HG03025 (cell line): ENCODE data around the gene FDXR.

Experiments
- ATAC-seq: cut with Tn5 transposase; IDR thresholded peaks from one replicate; pipeline ENCODE4 v1.9.1; 2021; ENCODE audit warnings: mild to moderate bottlenecking, moderate library complexity; ENCODE audit not compliant: unreplicated experiment, low FRiP score

Gene FDXR

DNA sequence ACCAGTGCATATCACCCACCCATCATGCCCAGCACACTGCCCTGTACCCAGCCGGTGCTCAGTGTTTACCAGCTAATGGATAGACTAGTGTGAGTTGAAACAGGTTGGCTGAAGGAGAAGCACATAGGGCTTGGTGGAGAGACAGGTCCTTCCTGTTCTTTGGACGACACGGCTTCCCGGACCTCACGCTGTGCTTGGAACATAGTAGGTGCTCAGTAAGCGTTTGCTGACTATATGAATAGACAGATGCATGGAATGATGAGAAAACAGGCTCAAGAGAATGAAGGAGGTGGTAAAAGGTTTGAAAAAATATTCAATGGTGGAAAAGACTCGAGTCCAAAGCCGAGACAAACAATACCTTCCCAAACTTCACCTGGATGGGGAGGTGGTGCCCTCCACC, 27.4 kb upstream of the FDXR start:
- ATAC-seq = no peak

DNA sequence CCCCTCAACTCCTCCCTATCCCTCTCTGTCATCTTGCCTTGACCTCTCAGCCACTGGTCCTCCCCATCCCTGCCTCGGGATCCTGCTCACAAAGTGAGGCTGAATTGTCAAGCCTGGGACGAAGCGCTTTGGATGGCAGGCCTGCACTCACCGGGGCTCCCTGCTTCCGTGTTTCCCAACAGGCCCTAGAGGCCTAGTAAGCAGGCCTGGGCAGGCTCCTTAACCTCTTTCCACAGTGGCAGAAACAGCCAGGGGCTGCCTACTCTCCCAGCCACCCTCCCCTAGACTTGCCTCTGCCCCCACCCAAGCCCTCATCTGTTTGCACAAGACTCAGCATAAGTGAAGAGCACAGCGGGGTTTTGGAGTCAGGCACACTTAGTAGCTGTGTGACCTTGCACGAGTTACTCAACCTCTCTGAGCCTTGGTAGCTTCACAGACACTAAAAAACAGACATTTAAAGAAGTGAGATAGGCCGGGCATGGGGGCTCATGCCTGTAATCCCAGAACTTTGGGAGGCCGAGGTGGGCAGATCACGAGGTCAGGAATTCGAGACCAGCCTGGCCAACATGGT, 25.7 kb upstream of the FDXR start:
- no peak for ATAC-seq

DNA sequence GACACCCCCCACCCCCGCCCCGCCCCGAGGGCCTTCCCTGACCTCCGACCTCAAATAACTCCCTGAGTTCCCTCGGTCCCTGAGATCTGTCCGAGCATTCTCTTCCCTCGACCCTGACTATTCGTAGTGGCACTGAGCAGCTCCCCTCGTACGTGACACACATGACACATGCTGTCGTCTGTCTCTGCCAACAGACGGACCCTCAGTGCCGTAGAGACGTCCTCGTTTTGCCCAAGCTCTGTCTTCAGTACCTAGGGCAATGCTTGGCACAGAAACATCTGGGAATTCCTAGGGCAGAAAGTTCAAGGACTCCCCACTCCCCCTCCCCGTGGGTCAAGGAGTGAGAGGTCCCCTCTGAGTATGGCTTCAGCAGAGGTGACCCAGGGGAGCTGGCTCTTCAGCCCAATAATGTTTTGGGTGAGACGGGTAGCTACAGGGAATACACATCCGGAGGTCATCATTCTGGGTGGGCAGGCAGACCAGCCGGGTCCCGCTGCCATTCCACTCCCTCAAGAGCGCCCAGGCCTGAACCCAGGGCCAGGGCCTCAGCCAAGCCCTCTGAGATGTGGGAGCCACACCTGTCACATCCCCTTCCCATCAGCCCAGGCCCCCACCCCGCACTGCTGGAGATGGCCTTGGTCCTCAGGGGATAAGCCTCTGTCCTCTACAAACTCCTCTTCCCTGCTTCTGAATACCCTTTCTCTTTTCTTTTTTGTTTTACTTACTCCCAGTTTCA, 21.3 kb upstream of the FDXR start:
- no peak for ATAC-seq

DNA sequence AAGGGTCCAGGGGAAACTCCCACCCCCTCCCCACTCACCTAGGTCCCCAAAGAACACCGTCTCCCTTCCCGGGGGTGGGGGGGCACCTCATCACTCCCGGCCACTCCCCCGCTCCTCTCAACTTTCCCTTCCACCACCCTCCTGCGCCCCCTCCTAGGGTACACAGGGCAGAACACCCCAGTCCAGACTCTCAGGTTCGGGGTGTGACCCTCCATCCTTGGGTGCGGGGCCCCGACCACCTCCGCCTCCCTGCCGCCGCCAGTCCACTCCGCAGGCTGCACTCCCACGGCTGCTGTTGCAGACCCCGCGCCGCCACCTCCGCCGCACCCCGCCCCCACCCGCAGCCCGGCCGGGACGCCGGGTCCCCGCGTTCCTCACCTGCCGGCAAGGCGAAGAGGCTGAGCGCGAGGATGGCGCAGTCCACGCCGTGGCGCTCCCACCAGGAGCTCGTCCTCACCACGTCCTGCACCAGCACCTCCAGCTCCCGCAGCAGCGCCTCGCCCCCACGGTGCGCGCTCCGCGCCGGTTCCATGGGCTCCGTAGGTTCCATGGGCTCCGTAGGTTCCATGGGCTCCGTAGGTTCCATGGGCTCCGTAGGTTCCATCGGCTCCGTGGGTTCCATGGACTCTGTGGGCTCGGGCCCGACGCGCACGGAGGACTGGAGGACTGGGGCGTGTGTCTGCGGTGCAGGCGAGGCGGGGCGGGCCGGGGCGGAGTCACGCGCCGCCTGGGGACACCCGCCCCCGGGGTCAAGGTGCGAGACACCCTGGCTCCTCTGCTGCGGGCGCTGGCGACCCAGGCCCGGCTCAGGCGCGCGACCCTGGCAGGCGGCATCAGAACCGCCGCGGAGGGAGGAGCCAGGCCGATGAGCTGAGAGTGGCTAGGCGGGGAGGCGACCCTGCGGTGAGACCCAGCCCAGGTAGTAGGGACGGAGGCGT, 20.4 kb upstream of the FDXR start, which contains the start of gene FADS6:
FADS6 (minus strand) TSS at position 660 of the 938 bp plus-strand sequence; CDS start at position 622, 38 bp downstream.
- no peak for ATAC-seq

DNA sequence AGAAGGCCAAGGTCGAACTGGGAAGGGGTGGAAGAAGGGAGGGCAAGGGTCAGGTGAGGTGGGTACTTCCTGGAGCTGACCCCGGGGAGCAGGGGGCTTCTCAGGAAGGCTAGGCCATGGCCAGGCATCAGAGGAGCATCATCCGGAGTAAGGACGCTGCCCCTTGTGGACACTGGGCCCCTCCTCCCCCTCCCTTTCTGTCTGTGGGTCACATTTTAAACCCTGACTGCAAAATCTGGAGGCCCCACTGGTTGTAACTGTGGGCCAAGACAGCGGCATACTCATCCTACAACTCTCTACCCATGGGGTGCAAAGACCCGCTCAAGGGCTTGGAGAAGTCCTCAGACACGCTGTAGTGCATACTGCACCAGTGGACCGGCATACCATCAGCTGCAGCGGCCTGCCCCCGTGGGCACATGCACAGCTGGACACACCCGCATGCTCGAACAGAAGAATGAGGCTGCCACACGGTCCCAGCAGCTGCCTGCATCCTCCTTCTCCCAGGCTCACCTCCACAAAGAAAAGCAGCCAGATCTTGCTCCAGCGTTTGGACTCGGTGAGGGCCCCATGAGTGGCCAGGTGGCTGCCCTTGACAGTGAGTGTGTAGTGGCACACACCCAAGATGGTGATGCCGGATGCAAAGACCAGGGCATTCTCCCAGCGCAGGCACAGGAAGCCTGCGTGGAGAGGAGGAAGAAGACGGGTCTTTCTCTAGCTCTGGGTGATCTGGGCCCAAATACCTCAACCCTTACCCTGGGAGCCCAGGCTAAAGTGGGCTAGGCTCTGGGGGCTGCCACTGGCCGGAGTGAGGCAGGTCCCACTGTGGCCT, 19.4 kb upstream of the FDXR start:
- ATAC-seq = no peak

DNA sequence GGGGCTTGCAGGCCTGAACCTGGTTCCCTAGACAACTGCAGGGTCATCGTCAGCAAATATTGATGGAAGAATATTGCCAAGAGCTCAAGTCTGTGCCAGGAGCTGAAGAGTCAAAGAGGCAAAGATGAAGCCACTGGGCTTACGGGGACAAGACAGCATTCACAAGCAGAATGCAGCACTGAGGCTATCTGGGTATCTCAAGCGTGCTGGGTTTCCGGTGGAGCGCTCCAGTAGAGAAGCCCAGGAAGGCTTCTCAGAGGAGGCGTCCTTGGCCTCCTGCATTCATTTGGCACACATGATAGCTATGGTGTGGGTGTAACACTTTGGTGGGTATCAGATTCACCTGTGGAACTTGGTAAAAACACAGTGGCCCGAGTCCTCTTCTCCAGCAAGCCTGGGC, 17.8 kb upstream of the FDXR start:
- ATAC-seq = no peak

DNA sequence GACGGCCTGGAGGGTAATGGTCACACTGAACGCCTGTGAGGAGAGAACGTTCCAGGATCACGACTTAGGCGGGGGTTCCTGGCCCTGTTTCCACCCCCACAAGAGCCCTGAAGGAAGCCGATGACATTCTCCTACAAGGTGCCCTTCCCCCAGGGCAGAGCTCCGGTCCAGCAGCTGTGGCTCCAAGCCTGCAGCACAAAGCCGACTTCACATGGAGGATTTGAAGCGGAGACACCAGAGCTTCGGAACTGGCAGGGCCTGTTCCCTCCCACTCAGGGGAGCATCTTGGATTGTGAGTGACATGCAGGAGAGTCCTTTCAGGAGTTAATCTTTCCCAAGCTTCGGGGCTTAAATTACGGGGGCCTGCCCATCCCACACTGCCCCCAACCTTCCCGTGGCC, 15.7 kb upstream of the FDXR start:
- no peak for ATAC-seq

DNA sequence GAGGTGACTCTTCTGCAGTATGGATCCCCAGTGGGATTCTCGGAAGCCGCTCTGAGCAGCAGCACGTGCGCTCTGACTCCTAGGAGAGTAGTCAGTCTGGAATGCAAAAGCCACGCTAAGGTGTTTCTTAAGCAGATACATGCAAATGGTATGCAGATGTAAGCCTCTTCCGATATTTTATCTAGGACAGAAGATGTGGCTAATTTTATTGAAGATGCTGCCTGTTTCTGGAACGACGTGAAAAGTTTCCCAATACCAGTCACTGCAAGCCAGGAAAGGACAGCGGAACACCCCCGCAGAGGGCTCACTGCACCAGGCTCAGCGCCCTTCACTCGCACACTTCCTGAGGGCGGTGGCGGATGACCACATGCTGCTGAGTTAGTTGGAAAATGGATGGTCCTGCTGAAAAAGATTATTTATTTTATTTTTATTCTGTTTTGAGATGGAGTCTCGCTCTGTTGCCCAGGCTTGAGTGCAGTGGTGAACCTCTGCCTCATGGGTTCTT, 10.5 kb upstream of the FDXR start:
- ATAC-seq = no peak

DNA sequence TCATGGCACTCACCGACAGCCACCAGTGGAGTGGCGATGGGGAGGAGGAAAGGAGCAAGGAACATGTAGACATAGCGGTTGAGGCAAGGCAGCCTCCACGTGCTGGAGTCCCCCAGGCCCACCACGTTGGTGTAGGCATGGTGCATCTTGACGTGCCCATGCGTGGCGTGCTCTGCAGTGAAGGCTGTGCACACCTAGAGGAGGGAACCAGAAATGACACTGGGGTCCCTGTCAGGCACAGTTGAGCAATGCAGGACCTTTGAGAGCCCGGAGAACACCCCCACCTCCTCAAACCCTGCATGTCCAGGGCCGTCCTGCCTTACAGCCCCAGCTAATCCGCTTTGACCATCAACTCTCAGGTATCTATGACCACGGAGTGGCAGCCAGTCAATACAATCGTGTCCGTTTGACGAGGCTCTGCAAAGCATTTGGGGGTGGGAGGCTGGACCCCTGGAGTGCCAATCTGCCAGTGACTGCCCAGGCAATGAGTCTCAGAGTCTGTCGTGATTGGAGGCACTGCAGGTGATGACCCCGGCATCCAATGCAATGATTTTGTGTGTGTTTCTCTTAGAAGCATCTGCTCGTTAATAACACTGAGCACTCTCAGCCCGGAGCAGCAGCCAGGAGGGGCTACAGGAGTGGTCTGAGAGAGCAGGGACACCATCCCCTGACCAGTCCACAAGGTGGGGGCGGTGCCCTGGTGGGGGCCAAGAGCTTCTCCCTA, 9.9 kb upstream of the FDXR start:
- no peak for ATAC-seq

DNA sequence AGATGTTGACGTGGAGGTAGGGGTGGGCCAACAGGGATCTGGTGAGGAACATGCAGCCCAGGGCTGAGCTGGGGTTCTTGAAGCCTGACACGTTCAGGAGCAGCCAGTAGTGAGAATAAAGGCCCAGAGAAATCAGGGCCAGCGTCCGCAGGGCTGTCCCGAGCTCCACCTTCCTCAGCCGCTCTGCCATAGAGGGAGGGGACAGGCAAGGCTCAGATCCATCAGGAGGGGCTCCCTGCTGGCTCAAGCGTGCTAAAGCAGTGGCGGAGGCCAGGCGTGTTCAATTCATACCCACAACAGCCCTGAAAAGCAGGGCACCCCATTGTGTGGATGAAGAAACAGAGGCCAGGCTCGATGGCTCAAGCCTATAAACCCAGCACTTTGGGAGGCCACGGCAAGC, 8.3 kb upstream of the FDXR start:
- no peak for ATAC-seq

DNA sequence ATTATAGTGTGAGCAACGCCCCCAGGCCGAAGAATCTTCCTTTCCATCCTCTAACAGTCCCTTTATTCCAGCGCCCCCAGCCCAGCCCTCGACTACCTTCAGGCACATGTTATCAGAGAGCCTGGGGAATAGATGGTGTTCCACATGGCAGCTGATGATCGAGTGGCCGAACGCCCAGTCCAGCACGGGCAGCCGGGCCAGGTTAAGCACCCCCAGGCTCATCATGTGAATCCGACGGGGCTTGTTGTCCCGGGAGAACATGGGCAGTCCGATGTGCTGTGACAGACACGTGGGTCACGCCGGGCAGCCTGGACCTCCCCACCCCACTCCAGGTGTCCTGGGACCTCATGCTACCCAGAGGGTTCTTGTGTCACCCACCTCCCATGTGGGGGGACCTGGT, 6.5 kb upstream of the FDXR start:
- ATAC-seq = no peak

DNA sequence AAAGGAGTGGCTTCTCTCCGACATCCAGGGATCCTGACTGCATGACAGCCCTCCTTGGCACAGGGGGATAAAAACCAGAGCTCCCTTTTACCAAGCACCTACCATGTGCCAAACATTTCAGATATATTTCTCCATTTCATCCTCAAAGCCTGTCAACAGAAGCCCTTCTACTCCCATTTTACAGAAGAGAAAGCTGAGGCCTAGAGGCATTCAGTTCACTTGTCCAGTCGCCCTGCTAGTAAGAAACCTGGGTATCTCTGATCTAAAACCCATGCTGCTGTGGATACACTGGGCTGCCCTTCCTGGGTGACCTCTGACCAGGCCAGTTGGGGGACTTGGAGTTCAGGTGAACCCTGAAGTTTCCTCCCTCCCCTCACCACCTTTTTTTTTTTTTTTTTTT, 5.9 kb upstream of the FDXR start:
- no peak for ATAC-seq

DNA sequence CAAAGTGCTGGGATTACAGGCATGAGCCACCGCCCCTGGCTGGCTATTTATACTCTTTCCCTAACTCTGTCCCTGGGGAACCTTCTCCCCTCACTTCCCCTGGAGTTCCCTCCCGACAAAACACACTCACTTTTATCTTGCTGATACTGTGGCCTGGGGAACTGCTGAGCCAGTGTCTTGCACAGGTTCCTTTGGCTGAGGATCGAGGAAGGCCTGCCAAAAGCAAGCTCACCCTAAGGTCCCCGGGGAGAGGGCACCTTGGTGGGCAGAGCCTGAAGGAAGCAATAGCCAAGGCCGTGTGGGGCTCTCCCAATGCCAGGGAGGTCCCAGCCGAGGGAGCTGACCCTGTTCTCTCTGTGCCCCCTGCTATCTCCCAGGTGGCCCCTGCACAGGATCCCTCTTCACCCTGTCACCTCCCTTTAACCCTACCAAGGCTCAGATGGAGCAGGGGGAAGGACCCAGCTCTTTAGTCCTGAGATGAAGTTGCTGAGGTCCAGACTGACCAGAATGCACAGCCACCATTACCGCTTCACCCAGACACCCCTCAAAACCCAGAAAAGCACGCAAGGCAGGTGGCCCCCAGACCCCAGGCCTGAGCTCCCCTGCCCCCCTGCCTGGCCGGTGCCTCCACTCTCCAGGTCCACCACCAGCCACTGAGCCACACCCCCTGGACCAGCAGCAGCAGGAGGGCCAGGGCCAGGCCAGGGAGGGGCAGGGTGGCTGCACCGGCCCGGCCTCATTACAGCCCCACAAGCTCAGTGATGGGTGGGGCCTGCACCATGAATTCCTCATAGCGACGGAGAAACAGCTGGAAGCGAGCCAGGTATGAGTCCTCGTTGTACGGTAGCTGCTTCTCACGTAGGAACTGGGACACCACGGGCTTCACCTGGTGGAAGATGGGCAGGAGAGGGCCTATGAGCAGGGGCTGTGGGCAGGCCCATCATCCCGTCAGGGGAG, 5.1 kb upstream of the FDXR start:
- no peak for ATAC-seq

DNA sequence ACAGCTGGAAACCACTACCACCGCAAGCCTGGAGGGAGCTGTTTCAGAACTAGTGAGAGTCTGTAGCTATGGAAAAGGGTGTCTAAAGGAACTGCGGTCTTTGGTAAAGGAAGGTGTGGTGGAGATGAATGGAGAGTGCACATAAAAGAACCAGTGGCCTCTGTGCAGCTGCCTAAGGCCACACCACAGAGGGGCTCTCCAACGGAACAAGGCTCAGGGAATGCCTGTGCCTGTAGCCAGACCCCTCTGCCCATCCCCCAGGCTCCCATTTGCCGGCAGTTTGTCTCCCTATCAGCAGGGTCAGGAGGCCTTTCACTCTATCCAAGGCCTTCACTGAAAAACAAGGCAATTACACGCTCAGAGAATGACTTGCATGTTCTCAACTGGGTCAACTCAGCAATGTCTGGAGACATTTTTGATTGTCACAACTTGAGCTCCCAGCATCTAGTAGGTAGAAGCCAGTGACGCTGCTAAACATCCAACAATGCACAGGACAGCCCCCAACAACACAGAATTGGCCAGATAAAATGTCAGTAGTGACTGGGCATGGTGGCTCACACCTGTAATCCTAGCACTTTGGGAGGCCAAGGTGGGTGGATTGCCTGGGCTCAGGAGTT, 3.3 kb upstream of the FDXR start:
- no peak for ATAC-seq

DNA sequence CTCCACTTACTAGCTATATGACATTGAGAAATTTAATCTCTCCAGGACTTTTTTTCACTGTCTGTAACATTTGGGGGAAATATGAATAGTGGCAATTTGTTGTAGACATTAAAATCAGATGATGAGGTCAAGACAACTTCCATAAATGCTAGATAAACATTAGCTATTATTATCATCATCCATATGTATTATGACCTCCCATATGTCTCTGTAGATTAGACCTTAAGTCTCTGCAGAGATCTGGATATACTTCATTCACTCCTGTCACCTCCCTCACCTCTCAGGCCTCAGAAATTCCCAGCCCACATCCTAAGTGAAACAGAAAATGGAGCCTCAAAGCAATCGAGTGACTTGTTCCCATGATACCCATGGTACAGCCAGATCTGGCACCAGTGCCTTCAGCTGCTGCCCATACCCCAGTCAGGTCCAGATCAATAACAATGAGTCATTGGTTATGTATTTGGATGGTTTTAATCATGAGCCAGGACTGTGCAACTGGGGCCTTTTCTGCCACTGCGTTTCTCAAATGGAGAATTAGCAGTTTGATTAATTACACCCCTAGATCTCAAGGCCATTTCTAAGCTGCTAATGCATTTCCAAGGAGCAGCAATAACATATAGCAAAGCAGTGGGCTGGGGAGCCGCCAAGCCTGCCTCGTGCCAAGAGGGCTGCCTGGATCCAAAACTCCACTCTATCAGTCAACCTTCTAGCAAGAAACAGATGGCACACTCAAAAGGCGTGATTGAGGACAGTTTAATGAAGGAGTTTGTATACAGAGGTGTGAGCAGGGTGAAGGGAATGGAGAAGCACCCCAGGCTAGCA, 2.6 kb upstream of the FDXR start:
- no peak for ATAC-seq

DNA sequence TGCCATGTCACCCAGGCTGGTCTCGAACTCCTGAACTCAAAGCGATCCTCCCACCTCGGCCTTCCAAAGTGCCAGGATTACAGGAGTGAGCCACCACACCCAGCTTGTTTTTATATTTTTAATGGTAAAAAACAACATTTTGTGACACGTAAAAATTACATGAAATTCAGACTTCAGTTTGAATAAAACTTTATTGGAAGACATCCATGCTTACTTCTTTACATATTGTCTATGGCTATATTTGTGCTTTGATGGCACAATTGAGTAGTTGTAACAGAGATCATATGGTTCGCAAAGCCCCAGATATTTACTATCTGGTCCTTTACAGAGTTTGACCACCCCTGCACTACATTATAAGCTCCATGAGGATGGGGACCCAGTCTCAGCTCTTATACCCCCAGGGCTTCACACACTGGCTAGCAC, 1.8 kb upstream of the FDXR start:
- ATAC-seq = no peak

DNA sequence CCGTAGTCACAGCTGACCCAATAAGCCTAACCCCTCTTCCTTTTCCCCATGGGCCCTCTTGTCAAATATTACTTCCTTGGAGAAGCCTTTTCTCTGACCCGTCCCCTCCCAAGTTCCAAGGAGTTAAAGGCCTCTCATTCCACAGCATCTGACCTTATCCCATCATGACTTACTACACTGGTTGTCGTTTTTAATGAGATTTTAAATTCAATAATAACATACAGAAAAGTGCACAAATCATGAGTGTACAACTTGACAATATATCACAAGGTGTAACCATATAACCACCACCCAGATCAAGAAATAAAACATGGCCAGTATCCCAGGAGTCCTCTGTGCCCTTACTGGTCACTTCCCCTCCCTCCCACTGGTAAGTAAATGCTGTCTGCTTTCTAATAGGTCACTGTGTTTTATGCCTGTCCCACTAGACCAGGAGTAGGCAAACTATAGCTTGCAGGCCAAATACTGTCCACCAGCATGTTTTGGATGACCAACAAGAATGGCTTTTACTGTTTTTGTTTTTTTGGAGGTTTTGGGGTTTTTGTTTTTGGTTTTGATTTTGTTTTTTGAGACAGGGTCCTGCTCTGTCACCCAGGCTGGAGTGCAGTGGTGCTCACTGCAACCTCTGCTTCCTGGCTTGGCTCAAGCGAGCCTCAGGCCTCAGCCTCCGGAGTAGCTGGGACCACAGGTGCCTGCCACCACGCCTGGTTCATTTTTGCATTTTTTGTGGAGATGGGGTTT, 1.2 kb upstream of the FDXR start:
- no peak for ATAC-seq
